Fibroblast of the aortic adventitia (primary cell): Measurements from ENCODE around the gene GMDS. TPM values are rescaled to one million over a fixed set of nuclear protein-coding genes. Genes with fewer than 3 reads are reported as not detected.

Experiments
- DNase-seq: peaks from one replicate; pipeline ENCODE4 v3.0.0-alpha.2; 2010; ENCODE audit warnings: low read depth
- H3K4me3 ChIP-seq: 2 replicates; pipeline ENCODE4 v1.5.1; 2011; ENCODE audit warnings: low read depth, mild to moderate bottlenecking, control low read depth, low read length, moderate library complexity
- total RNA-seq: library from RNA; depleted of rRNA; stranded (reverse); fragments of >200 nt; gene quantifications from 2 replicates; pipeline ENCODE4 v1.2.3, GENCODE V29; 2012; ENCODE audit warnings: low replicate concordance
- TF ChIP-seq, protein P1 (sequence below): IDR thresholded peaks from 2 replicates; pipeline ENCODE4 v1.5.1; 2011; ENCODE audit warnings: mild to moderate bottlenecking, low read length, control low read depth, inconsistent platforms; ENCODE audit not compliant: insufficient read depth

GMDS gene
- total RNA-seq, 1 donor, result 15.9 TPM

DNA sequence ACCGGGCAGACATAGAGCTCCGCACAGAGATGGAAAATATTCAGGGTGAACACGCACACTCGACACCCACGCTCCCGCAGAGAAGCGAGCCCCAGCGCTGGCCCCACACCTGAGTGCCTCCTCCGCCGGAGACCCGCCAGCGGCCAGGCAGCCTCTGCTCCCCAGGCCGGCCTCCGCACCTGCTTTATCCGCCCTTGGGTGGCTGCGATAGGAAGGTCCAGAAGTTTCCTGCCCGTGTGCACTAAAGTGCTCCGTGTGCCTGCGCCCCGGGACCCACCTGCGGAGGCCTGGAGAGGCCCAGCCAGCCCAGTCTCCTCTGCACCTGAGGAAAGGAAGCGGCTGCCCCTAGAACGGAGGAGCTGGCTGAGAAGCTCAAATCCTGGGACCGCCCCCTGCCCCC lies 646.5 kb downstream of the GMDS start:
- TF ChIP-seq, protein P1, sequence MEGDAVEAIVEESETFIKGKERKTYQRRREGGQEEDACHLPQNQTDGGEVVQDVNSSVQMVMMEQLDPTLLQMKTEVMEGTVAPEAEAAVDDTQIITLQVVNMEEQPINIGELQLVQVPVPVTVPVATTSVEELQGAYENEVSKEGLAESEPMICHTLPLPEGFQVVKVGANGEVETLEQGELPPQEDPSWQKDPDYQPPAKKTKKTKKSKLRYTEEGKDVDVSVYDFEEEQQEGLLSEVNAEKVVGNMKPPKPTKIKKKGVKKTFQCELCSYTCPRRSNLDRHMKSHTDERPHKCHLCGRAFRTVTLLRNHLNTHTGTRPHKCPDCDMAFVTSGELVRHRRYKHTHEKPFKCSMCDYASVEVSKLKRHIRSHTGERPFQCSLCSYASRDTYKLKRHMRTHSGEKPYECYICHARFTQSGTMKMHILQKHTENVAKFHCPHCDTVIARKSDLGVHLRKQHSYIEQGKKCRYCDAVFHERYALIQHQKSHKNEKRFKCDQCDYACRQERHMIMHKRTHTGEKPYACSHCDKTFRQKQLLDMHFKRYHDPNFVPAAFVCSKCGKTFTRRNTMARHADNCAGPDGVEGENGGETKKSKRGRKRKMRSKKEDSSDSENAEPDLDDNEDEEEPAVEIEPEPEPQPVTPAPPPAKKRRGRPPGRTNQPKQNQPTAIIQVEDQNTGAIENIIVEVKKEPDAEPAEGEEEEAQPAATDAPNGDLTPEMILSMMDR, result no peak
- no peak for DNase-seq
- no peak overlapping the region for H3K4me3 ChIP-seq

DNA sequence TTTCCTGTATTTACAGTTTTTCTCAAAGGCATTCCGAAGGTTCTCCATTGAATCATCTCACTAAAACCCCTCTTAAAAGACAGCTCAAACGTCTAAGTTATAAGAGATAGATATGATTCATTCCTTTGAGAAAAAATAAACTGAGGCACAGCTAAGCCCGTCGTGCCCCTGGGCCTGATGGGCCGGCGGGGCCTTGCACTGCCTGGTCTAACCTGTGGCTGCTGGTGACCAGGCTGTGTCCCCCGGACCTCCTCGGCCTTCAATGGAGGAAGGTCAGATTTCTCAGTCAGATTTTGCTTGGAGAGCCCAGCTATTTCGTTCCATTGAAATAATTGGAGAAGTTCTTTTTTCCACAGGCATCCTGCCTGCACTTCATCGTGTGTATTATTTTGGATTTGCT lies 647.0 kb downstream of the GMDS start:
- no peak for DNase-seq
- TF ChIP-seq, protein P1, result no peak
- H3K4me3 ChIP-seq, result no peak overlapping the region

DNA sequence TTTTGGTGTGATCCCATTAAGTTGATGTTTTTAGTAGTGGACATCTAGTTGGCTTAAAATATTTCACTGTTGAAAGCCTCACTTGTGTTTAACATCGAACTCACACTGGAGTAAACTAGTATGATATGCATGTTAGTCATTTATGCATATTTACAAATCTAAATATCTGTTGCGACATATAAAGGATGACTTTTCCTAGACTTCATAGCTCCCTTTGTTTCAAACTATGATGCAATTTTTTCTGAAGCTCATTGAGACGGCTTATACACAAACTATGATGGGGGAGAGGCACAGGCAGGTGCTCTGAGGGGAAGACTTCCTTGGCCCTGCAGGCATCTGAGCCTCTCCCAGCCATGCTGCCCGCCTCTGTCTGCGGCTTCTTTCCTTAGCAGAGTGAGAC lies 647.5 kb downstream of the GMDS start:
- TF ChIP-seq, protein P1, result no peak
- peak; percentile 72 for DNase-seq
- H3K4me3 ChIP-seq, result no peak overlapping the region

DNA sequence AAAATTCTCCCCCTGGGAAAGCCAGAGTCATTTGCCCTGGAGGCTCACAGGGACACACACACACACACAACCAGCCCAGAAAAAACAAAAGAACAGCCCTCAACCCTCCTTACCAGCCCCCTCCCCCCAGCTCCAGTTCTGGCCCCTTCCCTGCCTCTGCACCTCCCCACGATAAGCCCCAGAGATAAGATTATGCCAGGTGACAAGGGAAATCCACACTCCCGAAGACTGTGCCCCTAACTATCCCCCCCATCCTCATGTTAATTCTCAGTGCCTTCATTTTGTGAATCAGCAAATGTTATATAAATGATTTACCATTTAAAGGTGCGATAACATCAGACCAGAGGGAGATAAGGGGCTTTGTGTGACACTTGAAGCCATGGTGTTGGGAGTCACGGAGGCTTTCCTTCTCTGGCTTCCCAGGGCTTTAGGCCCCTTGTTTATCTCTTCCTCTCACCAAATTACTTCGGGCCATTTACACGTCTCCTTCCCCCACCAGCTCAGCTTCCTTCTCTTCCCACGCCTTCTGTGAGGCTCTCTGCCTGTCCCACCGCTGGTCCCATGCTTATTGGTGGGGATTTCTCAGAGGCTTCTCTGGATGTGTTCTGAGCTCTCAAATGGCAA lies 648.2 kb downstream of the GMDS start:
- TF ChIP-seq, protein P1, result no peak
- H3K4me3 ChIP-seq, result no peak overlapping the region
- DNase-seq, result no peak

DNA sequence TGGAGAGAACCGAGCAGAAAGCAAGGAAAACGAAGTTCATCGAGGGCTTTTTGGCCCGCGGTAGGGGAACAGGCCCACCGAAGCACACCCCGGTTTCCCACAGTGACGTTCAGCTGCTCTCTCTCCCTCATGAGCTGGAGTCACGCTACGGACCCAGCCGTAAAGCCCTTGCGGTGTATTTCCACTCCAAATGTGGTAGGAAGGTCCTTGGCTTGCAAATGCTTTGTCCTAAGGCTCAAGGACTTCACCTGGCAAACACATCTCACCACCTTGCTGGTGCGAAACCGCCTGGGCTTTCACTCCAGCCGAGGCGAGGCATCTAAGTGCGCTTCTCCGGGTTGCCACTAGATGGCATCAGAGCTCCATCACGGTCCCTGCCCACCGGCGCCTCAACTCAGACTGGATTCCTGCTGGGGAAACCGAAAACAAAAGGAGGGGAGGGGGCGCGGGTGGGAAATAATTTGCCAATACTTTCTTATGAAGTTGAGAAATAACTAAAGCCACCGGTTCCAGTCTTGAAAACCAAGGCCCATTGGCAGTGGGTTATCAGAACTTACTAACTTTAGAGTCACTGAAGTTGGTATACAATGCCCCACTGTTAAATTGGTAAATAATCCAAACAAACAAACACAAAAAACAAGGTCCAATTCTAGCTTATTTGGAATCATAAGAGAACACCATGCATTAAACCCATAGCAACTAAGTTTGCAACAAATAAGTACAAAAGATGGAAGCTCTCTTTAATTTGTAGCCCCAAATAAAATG lies 649.1 kb downstream of the GMDS start:
- TF ChIP-seq, protein P1, result peak; percentile 91
- peak overlapping the region; percentile 64 for H3K4me3 ChIP-seq
- peak; percentile 60 for DNase-seq

DNA sequence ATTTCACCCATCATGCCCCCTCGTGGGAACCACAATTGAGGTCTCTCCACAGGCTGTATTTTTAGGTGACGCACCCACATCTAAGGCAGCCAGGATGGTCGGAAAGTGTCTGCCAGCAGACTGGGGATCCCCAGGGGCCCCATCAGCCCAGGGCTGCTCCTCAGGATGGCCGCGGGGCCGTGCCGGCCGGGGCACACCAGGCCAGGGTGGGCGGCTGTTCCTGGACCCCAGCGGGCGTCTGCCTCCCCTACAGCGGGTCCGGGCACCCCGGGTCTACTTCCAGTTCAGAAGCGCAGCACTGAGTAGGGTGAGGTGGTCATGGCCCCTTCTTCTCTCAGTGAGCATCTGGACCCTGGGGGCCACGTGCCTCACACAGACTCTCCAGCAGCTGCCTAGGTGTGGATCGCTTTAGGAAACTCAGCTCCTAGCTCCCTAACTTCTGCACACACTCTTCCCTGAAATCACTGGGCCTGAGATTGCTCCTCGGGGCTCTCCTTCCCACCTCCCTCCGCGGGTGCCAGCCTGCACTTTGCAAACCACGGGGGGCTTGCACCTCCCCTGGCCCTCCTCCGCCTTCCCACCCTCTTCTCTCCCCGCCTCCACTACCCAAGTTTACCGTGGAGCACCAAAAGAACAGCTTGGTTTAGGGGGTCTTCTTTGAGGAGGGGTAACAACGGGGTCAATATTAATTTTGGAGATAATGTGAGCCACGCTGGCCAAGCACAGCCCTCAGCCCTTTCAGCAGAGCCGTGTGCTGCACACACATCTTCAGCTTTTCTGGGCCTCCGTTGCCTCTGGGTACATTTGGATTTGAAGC lies 649.9 kb downstream of the GMDS start:
- DNase-seq, result no peak
- TF ChIP-seq, protein P1, result no peak
- peak overlapping the region; percentile 64 for H3K4me3 ChIP-seq
